ENCODE measurements around the gene CENPH. TPM values are rescaled to one million over a fixed set of nuclear protein-coding genes. Genes with fewer than 3 reads are reported as not detected.

Gene CENPH
- total and polyA plus RNA-seq, 3 experiments from 2014 or later = 8.5 to 51.2 (median 49.6) TPM

Other genes starting within 250 kb of the CENPH start
- 10 to 100 TPM; 67.0 to 68.0 TPM for gene SLC30A5, start 95.6 kb upstream of the CENPH start, total RNA-seq
- 32.4 TPM for gene SLC30A5, start 95.6 kb upstream of the CENPH start, polyA plus RNA-seq
- 100 to 1,000 TPM; 110 to 120 TPM for gene CCNB1, start 22.4 kb upstream of the CENPH start, total RNA-seq
- gene CCNB1, start 22.4 kb upstream of the CENPH start, polyA plus RNA-seq = 2.1 TPM
- 10 to 100 TPM; 40.8 to 44.8 TPM for gene CDK7, start 45.3 kb downstream of the CENPH start, total RNA-seq
- gene CDK7, start 45.3 kb downstream of the CENPH start, polyA plus RNA-seq = 23.8 TPM
- 1 to 10 TPM; 8.5 to 9.0 TPM for gene CCDC125, start 143.2 kb downstream of the CENPH start, total RNA-seq
- gene CCDC125, start 143.2 kb downstream of the CENPH start, polyA plus RNA-seq = 6.1 TPM
- gene AK6, start 179.9 kb downstream of the CENPH start, total RNA-seq = 100 to 1,000 TPM; 104 to 108 TPM
- 90.9 TPM for gene AK6, start 179.9 kb downstream of the CENPH start, polyA plus RNA-seq
- 10 to 100 TPM; 70.2 to 70.5 TPM for gene TAF9, start 179.9 kb downstream of the CENPH start, total RNA-seq
- 95.0 TPM for gene TAF9, start 179.9 kb downstream of the CENPH start, polyA plus RNA-seq
- 10 to 100 TPM; 27.6 to 28.4 TPM for gene RAD17, start 180.2 kb downstream of the CENPH start, total RNA-seq
- 26.5 TPM for gene RAD17, start 180.2 kb downstream of the CENPH start, polyA plus RNA-seq
- gene MARVELD2, start 225.5 kb downstream of the CENPH start, total RNA-seq = under 1 TPM; 0.39 to 0.40 TPM
- gene MARVELD2, start 225.5 kb downstream of the CENPH start, polyA plus RNA-seq = 1.4 TPM